Right atrium auricular region (tissue), 2 donors: ENCODE measurements around the gene RNF145. TPM values are rescaled to one million over a fixed set of nuclear protein-coding genes. Genes with fewer than 3 reads are reported as not detected.
"Not testable (repeated sequence)": the region's sequence is repeated elsewhere in the genome, so short reads cannot be mapped to it uniquely, and the experiment has no call there.

Experiments used
- DNase-seq: peaks from one replicate; pipeline ENCODE4 v3.0.0-alpha.2; 2019; ENCODE audit warnings: low spot score
- H3K27ac ChIP-seq, 2 donors: fragments of 200-600 bp; sonication (generic); 1 replicate in 1 of 2; 2 replicates in 1 of 2; pipeline ENCODE4 v1.5.1; 2016 to 2019
- H3K27me3 ChIP-seq, 2 donors: fragments of 200-600 bp; sonication (generic); one replicate each; pipeline versions ENCODE4 v1.5.1 to v1.6.0; 2017 to 2019
- H3K36me3 ChIP-seq: fragments of 200-600 bp; sonication (generic); one replicate; pipeline ENCODE4 v1.5.1; 2016
- H3K4me1 ChIP-seq, 2 donors: fragments of 200-600 bp; sonication (generic); one replicate each; pipeline versions ENCODE4 v1.5.1 to v1.6.0; 2017 to 2019
- H3K4me3 ChIP-seq, 2 donors: fragments of 200-600 bp; sonication (generic); 1 replicate in 1 of 2; 2 replicates in 1 of 2; pipeline ENCODE4 v1.5.1; 2017 to 2019; ENCODE audit warnings: mild to moderate bottlenecking in 1 of 2, moderate library complexity in 1 of 2
- H3K9me3 ChIP-seq, 2 donors: fragments of 200-600 bp; sonication (generic); one replicate each; pipeline ENCODE4 v1.5.1; 2019
- CTCF ChIP-seq, 2 donors: fragments of 200-600 bp; sonication (generic); IDR thresholded peaks; one replicate each; pipeline ENCODE4 v1.5.1; 2019; ENCODE audit warnings: antibody characterized with exemption in 2 of 2
- total RNA-seq, 2 donors: library from RNA; depleted of rRNA; stranded (reverse); fragments of >200 nt; gene quantifications; one replicate each; pipeline ENCODE4 v1.1.0, GENCODE V29; 2016

Gene RNF145
- total RNA-seq, 2 donors from 2014 or later, result 18.1 to 29.9 TPM

- H3K4me1 ChIP-seq, result no peaks in the 10 kb centered on the region
- H3K27me3 ChIP-seq, result no peaks in the 10 kb centered on the region
- H3K4me3 ChIP-seq, result no peak overlapping the region
- H3K27ac ChIP-seq, result no peak overlapping the region
- peaks cover 34% of the 10 kb centered on the region for H3K36me3 ChIP-seq
- DNase-seq, result no peak
- H3K9me3 ChIP-seq, result no peaks in the 10 kb centered on the region
- TF ChIP-seq CTCF (IDR thresholded peaks at IDR 0.05), result no peak
These were observed 53.4 kb downstream of the RNF145 start for GRCh38 chr5:159155960-159156359.

GRCh38 chr5:159152876-159153275 is 56.5 kb downstream of the RNF145 start:
- no peak for DNase-seq

GRCh38 chr5:159149085-159149484 is 60.3 kb downstream of the RNF145 start:
- Histone ChIP-seq H3K36me3 (no peaks in the 10 kb centered on the region), H3K4me3 (no peak overlapping the region), H3K9me3 (no peaks in the 10 kb centered on the region), H3K4me1 (no peaks in the 10 kb centered on the region), H3K27me3 (no peaks in the 10 kb centered on the region), H3K27ac (no peak overlapping the region)
- no peak for TF ChIP-seq CTCF (IDR thresholded peaks at IDR 0.05)
- no peak for DNase-seq

More at GRCh38 chr5:159152876-159153275, 56.5 kb downstream of the RNF145 start:
- Histone ChIP-seq H3K4me1 (no peaks in the 10 kb centered on the region), H3K27ac (no peak overlapping the region), H3K4me3 (no peak overlapping the region), H3K27me3 (no peaks in the 10 kb centered on the region), H3K9me3 (no peaks in the 10 kb centered on the region), H3K36me3 (peaks cover 6% of the 10 kb centered on the region)
- no peak for TF ChIP-seq CTCF (IDR thresholded peaks at IDR 0.05)

DNA sequence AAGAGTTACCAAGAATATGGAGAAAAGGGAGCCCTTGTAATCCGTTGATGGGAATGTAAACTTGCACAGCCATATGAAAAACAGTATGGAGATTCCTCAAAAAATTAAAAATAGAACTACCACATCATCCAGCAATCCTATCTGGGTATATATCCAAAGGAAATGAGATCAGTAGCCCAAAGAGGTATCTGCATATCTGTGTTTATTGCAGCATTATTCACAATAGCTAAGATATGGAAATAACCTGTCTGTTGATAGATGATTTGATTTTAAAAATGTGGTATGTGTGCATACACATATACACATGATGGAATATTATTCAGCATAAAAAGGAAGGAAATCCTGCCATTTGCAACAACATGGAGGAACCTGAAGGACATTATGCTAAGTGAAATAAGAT is 61.4 kb downstream of the RNF145 start:
- TF ChIP-seq CTCF (IDR thresholded peaks at IDR 0.05), result no peak

GRCh38 chr5:159146839-159147238 is 62.5 kb downstream of the RNF145 start:
- Histone ChIP-seq H3K4me1 (no peaks in the 10 kb centered on the region), H3K9me3 (no peaks in the 10 kb centered on the region), H3K36me3 (no peaks in the 10 kb centered on the region), H3K4me3 (no peak overlapping the region), H3K27me3 (no peaks in the 10 kb centered on the region), H3K27ac (no peak overlapping the region)
- no peak for DNase-seq
- TF ChIP-seq CTCF (IDR thresholded peaks at IDR 0.05), result no peak

More for the DNA sequence above, 61.4 kb downstream of the RNF145 start:
- no peak for DNase-seq
- Histone ChIP-seq H3K9me3 (no peaks in the 10 kb centered on the region), H3K27ac (no peak overlapping the region), H3K36me3 (no peaks in the 10 kb centered on the region), H3K4me3 (no peak overlapping the region), H3K27me3 (no peaks in the 10 kb centered on the region), H3K4me1 (no peaks in the 10 kb centered on the region)

DNA sequence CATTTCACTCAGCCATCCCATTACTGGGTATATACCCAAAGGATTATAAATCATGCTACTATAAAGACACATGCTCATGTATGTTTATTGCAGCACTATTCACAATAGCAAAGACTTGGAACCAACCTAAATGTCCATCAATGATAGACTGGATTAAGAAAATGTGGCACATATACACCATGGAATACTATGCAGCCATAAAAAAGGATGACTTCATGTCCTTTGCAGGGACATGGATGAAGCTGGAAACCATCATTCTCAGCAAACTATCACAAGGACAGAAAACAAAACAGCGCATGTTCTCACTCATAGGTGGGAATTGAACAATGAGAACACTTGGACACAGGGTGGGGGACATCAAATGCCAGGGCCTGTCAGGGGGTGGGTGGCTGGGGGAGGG is 64.2 kb downstream of the RNF145 start:
- H3K9me3 ChIP-seq, DNase-seq, H3K36me3 ChIP-seq, H3K27ac ChIP-seq, H3K4me1 ChIP-seq, H3K27me3 ChIP-seq, H3K4me3 ChIP-seq: not testable (repeated sequence)
